ENCODE results near the gene RAC3.

- TF ChIP-seq CTCF (IDR thresholded peaks at IDR 0.05 in 8 of 11, conservative IDR thresholded peaks at IDR 0.05 in 3 of 11) (no peak), POLR2AphosphoS5 (IDR thresholded peaks at IDR 0.05) (no peak)
Observed at GRCh38 chr17:82081546-82081945, 50.1 kb downstream of the RAC3 start.
